ENCODE results near the gene KNDC1.

The KNDC1 gene

GRCh38 chr10:133199992-133200611 lies 40.1 kb downstream of the KNDC1 start:
- H3K4me3 ChIP-seq (replicated peaks; ENCODE audit: insufficient read depth, low read length) = no peak overlapping the region
- H3K27ac ChIP-seq (replicated peaks) = no peak overlapping the region
- DNase-seq (ENCODE audit: low read depth in 1 of 2, low spot score in 1 of 2) = no peak
- peaks cover 3% of the 10 kb centered on the region for H3K27me3 ChIP-seq (ENCODE audit: insufficient read depth, poor library complexity, severe bottlenecking)
- TF ChIP-seq, protein P1, sequence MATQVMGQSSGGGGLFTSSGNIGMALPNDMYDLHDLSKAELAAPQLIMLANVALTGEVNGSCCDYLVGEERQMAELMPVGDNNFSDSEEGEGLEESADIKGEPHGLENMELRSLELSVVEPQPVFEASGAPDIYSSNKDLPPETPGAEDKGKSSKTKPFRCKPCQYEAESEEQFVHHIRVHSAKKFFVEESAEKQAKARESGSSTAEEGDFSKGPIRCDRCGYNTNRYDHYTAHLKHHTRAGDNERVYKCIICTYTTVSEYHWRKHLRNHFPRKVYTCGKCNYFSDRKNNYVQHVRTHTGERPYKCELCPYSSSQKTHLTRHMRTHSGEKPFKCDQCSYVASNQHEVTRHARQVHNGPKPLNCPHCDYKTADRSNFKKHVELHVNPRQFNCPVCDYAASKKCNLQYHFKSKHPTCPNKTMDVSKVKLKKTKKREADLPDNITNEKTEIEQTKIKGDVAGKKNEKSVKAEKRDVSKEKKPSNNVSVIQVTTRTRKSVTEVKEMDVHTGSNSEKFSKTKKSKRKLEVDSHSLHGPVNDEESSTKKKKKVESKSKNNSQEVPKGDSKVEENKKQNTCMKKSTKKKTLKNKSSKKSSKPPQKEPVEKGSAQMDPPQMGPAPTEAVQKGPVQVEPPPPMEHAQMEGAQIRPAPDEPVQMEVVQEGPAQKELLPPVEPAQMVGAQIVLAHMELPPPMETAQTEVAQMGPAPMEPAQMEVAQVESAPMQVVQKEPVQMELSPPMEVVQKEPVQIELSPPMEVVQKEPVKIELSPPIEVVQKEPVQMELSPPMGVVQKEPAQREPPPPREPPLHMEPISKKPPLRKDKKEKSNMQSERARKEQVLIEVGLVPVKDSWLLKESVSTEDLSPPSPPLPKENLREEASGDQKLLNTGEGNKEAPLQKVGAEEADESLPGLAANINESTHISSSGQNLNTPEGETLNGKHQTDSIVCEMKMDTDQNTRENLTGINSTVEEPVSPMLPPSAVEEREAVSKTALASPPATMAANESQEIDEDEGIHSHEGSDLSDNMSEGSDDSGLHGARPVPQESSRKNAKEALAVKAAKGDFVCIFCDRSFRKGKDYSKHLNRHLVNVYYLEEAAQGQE (IDR thresholded peaks at IDR 0.05; ENCODE audit: insufficient replicate concordance, low read depth) = no peak
- TF ChIP-seq POLR2AphosphoS5 (IDR thresholded peaks at IDR 0.05; ENCODE audit: low read depth) (no peak), CTCF (IDR thresholded peaks at IDR 0.05; ENCODE audit: insufficient read depth, low read length) (no peak), SPI1 (IDR thresholded peaks at IDR 0.05; ENCODE audit: borderline replicate concordance, low read depth) (no peak), GABPA (IDR thresholded peaks at IDR 0.05; ENCODE audit: low read depth) (no peak)

GRCh38 chr10:133200621-133201031 lies 40.6 kb downstream of the KNDC1 start:
- Histone ChIP-seq H3K4me3 (replicated peaks; ENCODE audit: insufficient read depth, low read length) (no peak overlapping the region), H3K27me3 (ENCODE audit: insufficient read depth, poor library complexity, severe bottlenecking) (peaks cover 3% of the 10 kb centered on the region), H3K27ac (replicated peaks) (no peak overlapping the region)
- DNase-seq (ENCODE audit: low read depth in 1 of 2, low spot score in 1 of 2) = no peak
- no peak for TF ChIP-seq GABPA (IDR thresholded peaks at IDR 0.05; ENCODE audit: low read depth)
- TF ChIP-seq POLR2AphosphoS5 (IDR thresholded peaks at IDR 0.05; ENCODE audit: low read depth) = no peak
- TF ChIP-seq SPI1 (IDR thresholded peaks at IDR 0.05; ENCODE audit: borderline replicate concordance, low read depth) = no peak
- no peak for TF ChIP-seq CTCF (IDR thresholded peaks at IDR 0.05; ENCODE audit: insufficient read depth, low read length)
- TF ChIP-seq, protein P1 (IDR thresholded peaks at IDR 0.05; ENCODE audit: insufficient replicate concordance, low read depth) = no peak

DNA sequence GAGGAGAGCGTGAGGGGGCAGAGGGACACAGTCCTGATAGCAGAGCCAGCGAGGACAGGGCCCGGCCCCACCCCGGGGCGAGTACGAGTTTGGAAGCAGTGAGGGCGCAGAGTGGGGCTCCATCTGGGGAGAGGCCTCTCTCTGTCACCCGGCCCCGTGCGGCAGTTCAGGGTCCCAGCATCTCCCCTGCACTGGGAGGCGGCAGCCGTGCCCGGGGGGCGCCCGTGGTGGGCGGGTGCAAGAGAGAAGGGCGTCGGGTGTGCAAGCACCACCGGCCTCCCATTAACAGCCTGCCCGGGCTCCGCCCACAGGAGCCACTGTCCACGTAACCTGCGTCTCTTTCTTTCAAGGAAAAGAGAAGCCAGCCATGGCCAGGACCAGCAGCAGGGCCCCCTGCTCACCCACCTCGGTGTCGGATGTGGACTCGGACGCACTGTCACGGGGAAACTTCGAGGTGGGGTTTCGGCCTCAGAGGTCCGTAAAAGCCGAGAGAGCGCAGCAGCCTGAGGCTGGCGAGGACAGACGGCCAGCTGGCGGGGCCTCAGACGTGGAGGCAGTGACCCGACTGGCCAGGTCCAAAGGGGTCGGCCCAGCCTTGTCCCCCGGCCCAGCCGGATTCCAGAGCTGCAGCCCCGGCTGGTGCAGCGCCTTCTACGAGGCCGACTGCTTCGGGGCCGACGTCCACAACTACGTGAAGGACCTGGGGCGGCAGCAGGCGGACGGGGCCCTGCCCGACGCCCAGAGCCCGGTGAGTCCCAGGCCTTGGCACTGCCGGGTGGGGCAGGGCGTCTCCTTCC lies 41.3 kb downstream of the KNDC1 start:
- Histone ChIP-seq H3K27ac (replicated peaks) (no peak overlapping the region), H3K4me3 (replicated peaks; ENCODE audit: insufficient read depth, low read length) (no peak overlapping the region), H3K27me3 (ENCODE audit: insufficient read depth, poor library complexity, severe bottlenecking) (peaks cover 3% of the 10 kb centered on the region)
- no peak for DNase-seq (ENCODE audit: low read depth in 1 of 2, low spot score in 1 of 2)
- no peak for TF ChIP-seq CTCF (IDR thresholded peaks at IDR 0.05; ENCODE audit: insufficient read depth, low read length)
- no peak for TF ChIP-seq GABPA (IDR thresholded peaks at IDR 0.05; ENCODE audit: low read depth)
- TF ChIP-seq, protein P1 (IDR thresholded peaks at IDR 0.05; ENCODE audit: insufficient replicate concordance, low read depth) = no peak
- no peak for TF ChIP-seq POLR2AphosphoS5 (IDR thresholded peaks at IDR 0.05; ENCODE audit: low read depth)
- TF ChIP-seq SPI1 (IDR thresholded peaks at IDR 0.05; ENCODE audit: borderline replicate concordance, low read depth) = no peak
